Caco-2 (cell line): ENCODE data around the gene AGPAT1. TPM values are rescaled to one million over a fixed set of nuclear protein-coding genes. Genes with fewer than 3 reads are reported as not detected.

Experiments used
- BruUV-seq: library from RNA; stranded (reverse); fragments of 400-500 nt; replicated peaks from 2 replicates; lab custom pipeline; 2021; lab: Mats Ljungman, UMichigan
- CTCF ChIA-PET: fragments of 300-600 bp; sonication (Branson Sonifier 250); formaldehyde crosslinking; loops from one replicate; lab custom pipeline; 2022; ENCODE audit warnings: antibody characterized with exemption; lab: Charles Lee
- POLR2A ChIA-PET: fragments of 300-600 bp; sonication (Branson Sonifier 250); formaldehyde crosslinking; loops from one replicate; lab custom pipeline; 2022; ENCODE audit warnings: antibody characterized with exemption; lab: Charles Lee
- DNase-seq, 2 experiments: peaks; one replicate each; pipeline versions ENCODE4 v3.0.0 to v3.0.0-alpha.2; 2020 to 2022
- H3K27me3 ChIP-seq: replicated peaks from 2 replicates; pipeline ENCODE4 v1.6.0; 2011; ENCODE audit warnings: low read length; ENCODE audit not compliant: control insufficient read depth, insufficient read depth
- H3K36me3 ChIP-seq: 2 replicates; pipeline ENCODE4 v1.5.1; 2011; ENCODE audit warnings: low read length; ENCODE audit not compliant: control insufficient read depth, insufficient read depth
- H3K4me1 ChIP-seq: fragments of 250-450 bp; sonication (Bioruptor Pico); 2 replicates; pipeline ENCODE4 v1.5.1; 2020; ENCODE audit warnings: mild to moderate bottlenecking
- H3K4me3 ChIP-seq: 2 replicates; pipeline ENCODE4 v1.5.1; 2011; ENCODE audit warnings: low read depth, mild to moderate bottlenecking, control low read depth, low read length
- H3K9me3 ChIP-seq: fragments of 250-450 bp; sonication (Bioruptor Pico); 2 replicates; pipeline ENCODE4 v1.5.1; 2020; ENCODE audit warnings: mild to moderate bottlenecking, moderate library complexity
- H3K27ac Mint-ChIP-seq: one replicate; pipeline ENCODE4 v1.8.0; 2022; ENCODE audit warnings: mixed read lengths; ENCODE audit not compliant: unreplicated experiment
- H3K27me3 Mint-ChIP-seq: one replicate; pipeline ENCODE4 v1.8.0; 2022; ENCODE audit warnings: mixed read lengths; ENCODE audit not compliant: insufficient read depth, unreplicated experiment
- H3K36me3 Mint-ChIP-seq: one replicate; pipeline ENCODE4 v1.8.0; 2022; ENCODE audit warnings: mild to moderate bottlenecking, mixed read lengths; ENCODE audit not compliant: insufficient read depth, unreplicated experiment
- H3K4me1 Mint-ChIP-seq: one replicate; pipeline ENCODE4 v1.8.0; 2022; ENCODE audit warnings: low read depth, mixed read lengths; ENCODE audit not compliant: unreplicated experiment
- H3K4me3 Mint-ChIP-seq: one replicate; pipeline ENCODE4 v1.8.0; 2022; ENCODE audit warnings: mild to moderate bottlenecking, moderate library complexity, mixed read lengths; ENCODE audit not compliant: unreplicated experiment
- H3K9me3 Mint-ChIP-seq: one replicate; pipeline ENCODE4 v1.8.0; 2022; ENCODE audit warnings: mixed read lengths; ENCODE audit not compliant: unreplicated experiment
- CTCF ChIP-seq, 2 experiments: fragments of 200-600 bp in 1 of 2; IDR thresholded peaks; 1 replicate in 1 of 2; 2 replicates in 1 of 2; pipeline versions ENCODE4 v1.5.1 to v1.8.0; 2011 to 2022; ENCODE audit warnings: antibody characterized with exemption in 1 of 2, control low read depth in 1 of 2, inconsistent platforms in 1 of 2, low read depth in 1 of 2, low read length in 1 of 2, mild to moderate bottlenecking in 1 of 2, moderate library complexity in 1 of 2; ENCODE audit not compliant: insufficient read depth in 1 of 2, severe bottlenecking in 1 of 2, unreplicated experiment in 1 of 2
- intact Hi-C: fragments of 100-400 bp; cut with micrococcal nuclease; formaldehyde crosslinking; loops from one replicate; pipeline ENCODE4 v1.10.0; 2022; ENCODE audit not compliant: unreplicated experiment
- total RNA-seq: library from RNA; stranded (reverse); gene quantifications from 2 replicates; pipeline ENCODE4 v1.2.3, GENCODE V29; 2022

The AGPAT1 gene
- total RNA-seq, 1 experiment from 2014 or later = 60.4 TPM

- no TSS peak for BruUV-seq
- POLR2A ChIA-PET = no interaction called here
- Mint-ChIP-seq H3K27ac (peak overlapping the region; percentile 19), H3K9me3 (no peaks in the 10 kb centered on the region), H3K27me3 (no peaks in the 10 kb centered on the region), H3K36me3 (peaks cover 78% of the 10 kb centered on the region), H3K4me3 (no peak overlapping the region), H3K4me1 (peaks cover 24% of the 10 kb centered on the region)
- Histone ChIP-seq H3K4me3 (no peak overlapping the region), H3K9me3 (no peaks in the 10 kb centered on the region), H3K27me3 (no peaks in the 10 kb centered on the region), H3K4me1 (peaks cover 40% of the 10 kb centered on the region), H3K36me3 (no peaks in the 10 kb centered on the region)
- TF ChIP-seq CTCF (IDR thresholded peaks at IDR 0.05; ENCODE audit: insufficient read depth in 1 of 2, low read depth in 1 of 2, low read length in 1 of 2, severe bottlenecking in 1 of 2, unreplicated experiment in 1 of 2) = no peak
- CTCF ChIA-PET = interaction anchor here (1.0 kb wide), 1 partner anchor 27 kb away, joined by 3 read pairs; no protein-coding TSS in a partner anchor
- intact Hi-C loops = no loop called here
- DNase-seq = no peak
These were observed 6.9 kb downstream of the AGPAT1 start for GRCh38 chr6:32168807-32169591.

GRCh38 chr6:32168350-32168749 lies 7.5 kb downstream of the AGPAT1 start:
- Mint-ChIP-seq H3K27ac (peak overlapping the region; percentile 42), H3K9me3 (no peaks in the 10 kb centered on the region), H3K36me3 (peaks cover 85% of the 10 kb centered on the region), H3K27me3 (no peaks in the 10 kb centered on the region), H3K4me3 (no peak overlapping the region), H3K4me1 (peaks cover 18% of the 10 kb centered on the region)
- intact Hi-C loops = no loop called here
- TSS peak; percentile 45 for BruUV-seq
- H3K27me3 ChIP-seq = no peaks in the 10 kb centered on the region
- H3K36me3 ChIP-seq = no peaks in the 10 kb centered on the region
- ChIA-PET POLR2A (no interaction called here), CTCF (no interaction called here)
- peaks cover 35% of the 10 kb centered on the region for H3K4me1 ChIP-seq
- DNase-seq = no peak
- H3K9me3 ChIP-seq = no peaks in the 10 kb centered on the region
- no peak overlapping the region for H3K4me3 ChIP-seq
- no peak for TF ChIP-seq CTCF (IDR thresholded peaks at IDR 0.05; ENCODE audit: insufficient read depth in 1 of 2, low read depth in 1 of 2, low read length in 1 of 2, severe bottlenecking in 1 of 2, unreplicated experiment in 1 of 2)

GRCh38 chr6:32167761-32168262 lies 8.1 kb downstream of the AGPAT1 start:
- Histone ChIP-seq H3K27me3 (no peaks in the 10 kb centered on the region), H3K9me3 (no peaks in the 10 kb centered on the region), H3K36me3 (no peaks in the 10 kb centered on the region), H3K4me3 (no peak overlapping the region), H3K4me1 (peaks cover 29% of the 10 kb centered on the region)
- no peaks in the 10 kb centered on the region for H3K9me3 Mint-ChIP-seq
- no peaks in the 10 kb centered on the region for H3K27me3 Mint-ChIP-seq
- CTCF ChIA-PET = interaction anchor here (0.7 kb wide), 2 partner anchors 8 to 253 kb away, joined by 3 read pairs; partner anchors contain the start of gene AGPAT1
- H3K4me3 Mint-ChIP-seq = peak overlapping the region; percentile 2
- TSS peak; percentile 25 for BruUV-seq
- H3K4me1 Mint-ChIP-seq = peaks cover 14% of the 10 kb centered on the region
- peak overlapping the region; percentile 42 for H3K27ac Mint-ChIP-seq
- H3K36me3 Mint-ChIP-seq = peaks cover 90% of the 10 kb centered on the region
- intact Hi-C loops = no loop called here
- no peak for TF ChIP-seq CTCF (IDR thresholded peaks at IDR 0.05; ENCODE audit: insufficient read depth in 1 of 2, low read depth in 1 of 2, low read length in 1 of 2, severe bottlenecking in 1 of 2, unreplicated experiment in 1 of 2)
- POLR2A ChIA-PET = no interaction called here
- no peak for DNase-seq
